Inflammatory macrophage treated with lipopolysaccharide for 4 hours (primary cell): Measurements from ENCODE around the gene ZMPSTE24.

Source experiments
- DNase-seq: peaks from one replicate; pipeline ENCODE4 v3.0.0-alpha.2; 2020

Gene ZMPSTE24

DNA sequence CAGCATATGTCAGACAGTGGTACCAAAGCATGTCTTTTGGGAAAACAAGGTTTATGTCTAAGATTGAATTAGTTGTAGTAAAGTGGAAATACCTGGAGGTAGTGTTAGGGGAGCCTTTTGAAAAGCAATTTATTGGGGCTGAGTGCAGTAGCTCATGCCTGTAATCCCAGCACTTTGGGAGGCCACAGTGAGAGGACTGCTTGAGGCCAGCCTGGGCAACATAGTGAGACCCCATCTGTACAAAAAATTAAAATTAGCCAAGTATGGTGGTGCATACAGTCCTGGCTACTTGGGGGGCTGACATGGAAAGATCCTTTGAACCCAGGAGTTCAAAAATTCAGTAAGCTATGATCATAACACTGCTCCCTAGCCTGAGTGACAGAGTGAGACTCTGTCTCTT is 7.3 kb downstream of the ZMPSTE24 start:
- no peak for DNase-seq

DNA sequence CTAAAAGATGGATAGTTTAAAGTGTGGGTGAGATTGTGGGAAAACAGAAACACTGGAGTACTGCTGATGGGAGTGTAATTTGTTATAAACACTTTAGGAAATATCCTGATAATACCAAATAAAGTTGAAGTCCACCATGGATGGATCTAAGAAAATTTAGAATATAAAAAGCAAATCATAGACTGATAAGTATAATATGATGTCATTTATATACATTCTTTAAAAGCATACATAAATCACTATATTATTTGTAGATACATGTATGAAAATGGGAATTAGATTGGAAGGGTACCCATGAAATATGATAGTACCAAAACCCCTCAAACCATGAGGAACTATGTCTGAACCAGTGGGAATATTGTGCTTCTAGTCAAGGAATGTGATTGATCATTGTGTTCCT is 7.9 kb downstream of the ZMPSTE24 start:
- DNase-seq, result no peak

DNA sequence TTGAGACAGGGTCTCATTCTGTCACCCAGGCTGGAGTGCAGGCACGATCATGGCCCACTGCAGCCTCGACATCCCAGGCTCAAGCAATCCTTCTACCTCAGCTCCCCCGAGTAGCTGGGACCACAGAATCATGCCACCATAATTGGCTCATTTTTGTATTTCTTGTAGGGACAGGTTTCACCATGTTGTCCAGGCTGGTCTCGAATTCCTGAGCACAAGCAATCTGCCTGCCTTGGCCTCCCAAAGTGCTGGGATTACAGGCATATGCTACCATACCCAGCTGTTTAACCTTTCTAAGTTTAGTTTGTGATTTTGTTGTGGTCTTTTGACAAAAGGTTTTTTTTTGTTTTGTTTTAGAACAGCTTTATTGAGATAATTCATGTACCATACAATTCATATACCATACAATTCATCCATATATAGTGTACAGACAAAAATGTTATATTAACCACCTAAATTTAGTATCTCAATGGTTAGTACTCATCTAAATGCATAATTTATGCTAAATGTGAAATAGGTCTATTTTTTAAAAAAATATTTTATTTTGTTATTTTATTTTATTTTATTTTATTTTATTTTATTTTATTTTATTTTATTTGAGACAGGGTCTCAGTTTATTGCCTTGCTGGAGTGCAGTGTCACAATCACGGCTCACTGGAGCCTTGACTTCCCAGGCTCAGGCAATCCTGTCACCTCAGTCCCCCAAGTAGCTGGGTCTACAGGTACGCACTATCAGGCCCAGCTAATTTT is 8.9 kb downstream of the ZMPSTE24 start:
- no peak for DNase-seq

DNA sequence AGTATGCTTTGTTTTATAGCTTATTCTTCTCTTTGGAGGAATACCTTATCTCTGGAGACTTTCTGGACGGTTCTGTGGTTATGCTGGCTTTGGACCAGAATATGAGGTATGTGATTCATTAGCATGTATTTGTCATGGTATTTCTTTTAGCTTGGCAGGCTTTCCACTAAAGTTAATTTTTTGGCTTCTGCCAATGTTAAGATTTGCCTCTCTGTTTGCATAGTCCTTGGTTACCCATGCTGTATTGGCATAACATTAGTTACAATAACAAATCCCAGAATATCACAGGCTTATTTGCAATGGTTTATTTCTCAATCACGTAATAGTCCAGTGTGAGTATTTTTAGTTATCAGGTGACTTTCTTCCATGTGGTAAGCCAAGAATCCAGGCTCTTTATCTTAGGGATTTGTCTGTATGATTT is 9.7 kb downstream of the ZMPSTE24 start:
- DNase-seq, result no peak

DNA sequence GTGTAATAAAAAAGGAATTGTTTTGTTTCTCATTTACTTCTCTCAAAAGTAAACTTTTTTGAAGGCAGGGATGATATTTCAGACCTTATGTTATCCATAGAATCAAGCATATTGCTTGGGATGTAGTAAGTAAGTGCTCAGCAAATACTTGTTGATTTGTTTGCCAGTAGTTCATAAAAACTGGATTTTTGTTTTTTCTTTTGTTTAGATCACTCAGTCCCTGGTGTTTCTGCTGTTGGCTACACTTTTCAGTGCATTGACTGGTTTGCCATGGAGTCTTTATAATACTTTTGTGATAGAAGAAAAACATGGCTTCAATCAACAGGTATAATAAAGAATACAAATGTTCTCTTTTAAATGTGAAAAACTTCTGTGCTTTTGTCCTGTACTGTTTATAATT is 10.2 kb downstream of the ZMPSTE24 start:
- DNase-seq, result no peak

DNA sequence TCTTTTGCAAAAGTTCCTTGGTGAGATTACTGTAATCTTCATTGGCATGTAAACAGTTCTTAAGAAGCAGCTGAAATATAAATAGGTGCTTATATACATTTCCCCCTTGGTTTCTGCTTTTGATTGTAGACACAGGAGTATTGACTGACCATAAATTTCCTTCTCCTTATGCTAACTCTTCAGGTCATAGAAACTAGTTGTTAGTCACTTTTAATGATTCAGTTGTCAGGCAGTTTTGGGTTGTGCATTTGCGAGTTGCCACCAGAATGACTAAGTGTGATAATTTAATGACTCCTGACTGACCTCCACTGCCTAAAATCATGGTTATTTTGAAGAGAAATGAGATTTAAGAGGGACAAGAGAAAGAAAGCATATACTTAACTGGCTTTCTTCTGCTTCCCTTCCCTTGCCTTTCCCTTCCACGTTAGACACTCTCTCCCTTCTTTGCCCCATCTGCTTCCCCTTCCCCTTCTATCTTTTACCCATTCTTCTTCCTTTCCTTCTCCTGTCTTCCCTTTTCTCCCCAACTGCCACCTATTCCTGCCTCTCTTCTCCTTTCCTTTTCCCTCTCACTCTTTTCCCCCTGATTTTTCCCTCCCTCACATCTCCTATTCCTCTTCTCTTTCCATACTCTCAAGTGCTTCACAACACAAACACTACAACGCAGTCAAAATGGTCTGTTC is 12.3 kb downstream of the ZMPSTE24 start:
- no peak for DNase-seq

DNA sequence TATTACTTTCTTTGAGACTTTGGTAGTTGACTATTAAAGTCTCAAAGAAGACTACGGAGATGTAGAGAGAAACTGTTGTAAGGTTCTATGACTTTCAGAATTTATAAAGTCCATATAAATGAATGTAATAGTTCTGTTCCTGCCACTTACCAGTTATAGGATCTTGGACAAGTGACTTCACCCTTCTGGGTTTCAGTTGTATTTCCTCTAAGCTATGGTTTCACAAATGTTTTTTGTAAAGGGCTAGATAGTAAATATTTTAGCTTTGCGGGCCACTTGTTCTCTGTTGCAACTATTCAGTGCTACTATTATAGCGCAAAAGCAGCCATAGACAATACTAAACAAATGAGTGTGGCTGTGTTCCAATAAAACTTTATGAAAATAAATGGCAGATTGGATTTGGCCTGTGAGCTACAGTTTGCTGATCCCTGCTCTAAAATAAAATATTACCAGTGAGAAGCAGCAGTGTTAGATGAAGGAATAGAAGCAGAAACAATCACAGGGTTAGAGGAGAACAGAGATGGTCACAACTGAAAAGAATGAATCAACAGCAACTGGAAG is 14.7 kb downstream of the ZMPSTE24 start:
- DNase-seq, result peak; percentile 13

DNA sequence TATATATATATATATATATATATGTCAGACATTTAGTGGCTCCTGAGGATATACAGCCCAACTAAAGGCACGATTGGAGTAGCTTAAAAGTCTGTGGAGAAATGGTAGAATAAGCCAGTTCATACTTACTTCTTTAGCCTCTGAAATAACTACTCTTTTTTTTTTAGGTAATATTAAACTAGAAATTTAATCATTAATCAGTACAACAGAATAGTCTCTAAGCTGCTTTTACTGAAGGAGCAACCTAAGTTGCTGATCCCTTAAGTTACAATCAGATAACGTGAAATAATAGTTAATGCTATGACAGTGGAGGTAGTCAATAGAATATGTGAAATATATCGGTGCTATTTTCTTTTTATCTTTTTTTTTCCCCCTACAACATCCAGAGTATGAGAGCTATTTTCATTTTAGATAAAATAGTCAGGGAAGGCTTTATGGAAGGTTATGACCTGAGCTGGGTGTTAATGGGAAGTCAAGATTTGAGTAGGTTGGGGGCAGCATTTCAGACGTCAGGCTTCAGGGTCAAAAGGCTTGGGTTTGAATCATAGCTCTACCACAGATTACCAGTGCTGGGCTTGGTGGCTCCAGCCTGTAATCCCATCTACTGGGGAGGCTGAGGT is 15.6 kb downstream of the ZMPSTE24 start:
- DNase-seq, result no peak

DNA sequence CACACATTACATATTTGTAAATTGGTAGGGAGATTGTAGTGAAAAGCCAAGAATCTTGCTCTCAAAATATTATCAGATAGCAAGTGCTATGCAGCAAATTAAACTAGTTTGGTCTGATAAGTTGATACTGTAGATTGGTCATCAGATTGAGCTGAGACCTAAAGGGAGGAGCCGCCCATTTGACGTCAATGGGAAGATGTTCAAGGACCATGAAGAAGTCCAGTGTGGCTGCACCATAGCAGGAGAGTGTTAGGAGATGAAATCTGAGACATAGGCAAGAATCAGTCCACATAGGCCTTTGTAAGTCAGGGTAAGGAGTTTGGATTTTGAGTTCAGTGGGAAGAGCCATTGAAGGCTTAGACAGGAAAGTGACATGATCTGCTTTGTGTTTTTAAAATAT is 16.3 kb downstream of the ZMPSTE24 start:
- no peak for DNase-seq

DNA sequence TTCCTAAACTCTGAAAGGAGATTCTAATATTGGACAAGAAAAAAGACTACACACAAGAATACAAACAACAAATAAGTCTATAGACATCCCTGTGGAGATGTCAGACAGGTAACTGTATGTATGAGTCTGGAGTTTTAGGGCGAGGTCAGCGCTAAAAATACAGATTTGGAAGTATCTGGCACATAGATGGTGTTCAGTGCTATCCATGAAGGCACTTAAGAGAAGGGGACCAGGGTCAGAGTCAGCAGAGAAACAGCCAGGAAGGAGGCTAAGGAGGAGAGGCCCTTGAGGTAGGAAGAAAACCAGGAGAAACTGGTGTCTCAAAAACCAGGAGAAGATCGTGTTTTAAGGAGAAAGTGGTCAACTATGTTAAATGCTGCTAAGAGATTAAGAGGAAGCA is 18.1 kb downstream of the ZMPSTE24 start:
- DNase-seq, result no peak

DNA sequence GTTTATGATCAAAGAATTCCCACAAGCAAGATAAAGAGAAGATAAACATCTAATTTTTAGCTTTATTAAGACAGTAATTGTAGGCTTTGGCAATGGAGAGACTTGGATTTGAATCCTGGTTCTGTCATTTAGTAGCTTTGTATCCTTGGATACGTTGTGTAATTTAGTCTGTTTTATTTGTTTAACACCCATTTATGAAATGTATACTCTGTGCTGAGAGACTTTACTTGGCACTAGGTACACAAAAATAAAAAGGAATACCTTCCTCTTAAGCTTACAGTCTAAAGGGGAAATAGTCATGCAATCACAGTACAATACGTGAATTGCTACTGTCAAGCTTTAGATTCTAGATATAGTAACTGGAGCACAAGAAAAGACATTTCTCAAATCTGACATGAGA is 23.8 kb downstream of the ZMPSTE24 start:
- DNase-seq, result no peak

DNA sequence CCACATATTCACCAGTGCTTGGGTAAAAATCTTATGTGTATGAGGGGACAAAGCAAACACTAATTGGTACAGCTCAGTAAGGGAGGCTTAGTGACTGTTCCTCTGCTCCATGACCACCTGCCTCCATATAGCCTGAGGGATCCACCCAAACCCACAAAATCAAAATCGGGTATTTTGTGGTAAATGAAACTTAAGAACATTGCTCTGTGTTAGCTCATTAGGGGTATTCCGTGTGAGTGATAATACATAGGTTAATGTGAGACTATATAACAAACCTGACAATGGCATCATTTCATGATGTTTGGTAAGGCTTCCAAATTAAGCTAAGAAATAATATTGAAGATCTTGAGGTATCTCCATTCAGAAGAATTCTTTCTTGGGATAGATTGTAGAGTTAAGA is 33.3 kb downstream of the ZMPSTE24 start:
- DNase-seq, result no peak

DNA sequence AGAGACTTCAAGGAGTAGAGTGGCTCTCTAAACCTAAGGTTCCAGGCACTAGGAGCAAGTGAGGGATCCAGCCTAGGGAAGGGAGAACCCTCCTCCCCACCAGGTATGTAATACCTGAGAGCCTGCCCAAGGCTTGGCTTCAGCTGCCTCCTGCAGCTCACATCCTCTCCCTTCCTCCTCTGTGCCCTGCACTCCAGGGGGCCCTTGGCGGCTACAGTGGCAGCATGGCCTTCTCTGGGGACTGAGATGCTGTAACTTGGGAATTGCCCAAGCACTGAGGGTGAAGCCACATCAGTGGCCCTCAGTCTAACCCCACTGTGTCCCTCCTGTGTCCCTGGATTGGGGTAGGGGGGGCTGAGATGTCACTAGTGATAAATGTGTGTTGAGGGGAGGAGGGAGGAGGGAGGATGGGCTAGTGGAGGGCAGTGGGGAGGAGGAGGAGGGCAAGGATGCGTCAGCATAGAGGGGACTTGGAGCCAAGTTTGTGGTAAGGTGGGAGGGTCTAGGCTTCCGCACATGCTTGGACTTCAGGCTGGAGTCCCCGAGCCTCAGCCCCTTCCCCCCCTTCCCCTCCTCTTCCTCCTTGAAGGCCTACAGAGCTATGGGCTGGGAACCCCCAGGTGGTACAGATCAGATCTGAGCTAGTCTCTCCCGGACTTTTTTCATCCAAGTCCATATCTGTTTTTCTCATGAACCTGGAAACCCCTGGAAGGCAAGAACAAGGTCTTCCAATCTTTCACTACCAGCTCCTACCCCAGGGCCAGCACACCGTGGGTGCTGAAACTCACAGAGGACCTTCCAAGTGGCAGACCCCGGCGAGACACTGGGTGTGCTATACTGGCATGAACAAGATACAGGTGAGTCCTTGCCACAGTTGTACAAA is 41.6 kb downstream of the ZMPSTE24 start:
- no peak for DNase-seq

DNA sequence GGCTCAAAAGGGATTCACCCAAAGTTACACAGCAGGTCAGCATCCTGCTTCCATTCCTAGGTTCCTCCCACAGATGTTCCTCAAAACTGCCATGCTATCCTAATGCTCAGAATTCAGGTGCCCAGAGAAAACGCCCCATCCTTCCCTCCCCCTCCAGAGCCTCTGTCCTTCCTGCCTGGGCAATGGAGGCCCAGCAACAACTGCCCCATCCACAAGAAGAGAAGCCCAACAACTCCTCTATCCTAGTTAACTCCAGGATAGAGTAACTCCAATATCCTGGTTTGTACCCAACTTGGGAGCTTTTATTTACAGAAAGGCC is 42.2 kb downstream of the ZMPSTE24 start:
- no peak for DNase-seq

DNA sequence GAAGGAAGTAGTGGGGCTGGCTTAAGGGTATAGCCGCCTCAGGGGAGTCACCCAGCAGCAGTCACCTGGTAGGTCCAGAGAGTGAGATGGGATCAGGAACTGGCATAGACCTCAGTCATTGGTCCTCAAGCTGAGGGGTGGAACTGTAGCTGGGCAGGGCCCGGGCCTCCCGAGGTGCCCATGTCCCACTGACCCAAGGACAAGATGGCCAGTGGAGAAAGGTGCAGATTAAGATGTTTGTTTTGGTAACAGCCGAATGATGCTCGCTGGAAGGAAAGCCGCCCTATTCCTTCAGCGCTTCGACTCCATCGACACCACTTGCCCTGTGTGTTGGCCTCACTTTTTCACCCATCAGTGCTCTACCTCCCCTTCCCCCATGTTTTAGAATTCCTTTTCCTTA is 42.6 kb downstream of the ZMPSTE24 start:
- no peak for DNase-seq

DNA sequence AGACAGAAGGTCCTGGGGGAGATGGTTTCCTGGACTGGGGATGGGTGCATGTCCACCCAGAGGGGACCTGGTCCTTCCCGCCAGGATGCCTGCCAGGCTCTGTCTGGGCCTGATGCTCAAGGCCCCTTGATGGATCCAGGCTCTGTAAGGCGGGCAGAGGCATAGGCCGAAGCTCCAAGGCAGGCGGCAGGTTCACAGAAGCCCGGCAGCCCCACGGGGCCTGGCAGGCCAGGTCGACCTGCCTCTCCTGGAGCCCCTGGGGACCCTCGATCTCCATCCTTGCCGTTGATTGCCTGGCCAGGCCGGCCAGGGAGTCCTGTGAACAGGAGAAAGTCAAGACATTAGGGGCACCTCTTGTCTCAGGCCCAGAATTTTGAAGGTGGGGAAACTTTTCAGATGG is 43.0 kb downstream of the ZMPSTE24 start:
- DNase-seq, result no peak

DNA sequence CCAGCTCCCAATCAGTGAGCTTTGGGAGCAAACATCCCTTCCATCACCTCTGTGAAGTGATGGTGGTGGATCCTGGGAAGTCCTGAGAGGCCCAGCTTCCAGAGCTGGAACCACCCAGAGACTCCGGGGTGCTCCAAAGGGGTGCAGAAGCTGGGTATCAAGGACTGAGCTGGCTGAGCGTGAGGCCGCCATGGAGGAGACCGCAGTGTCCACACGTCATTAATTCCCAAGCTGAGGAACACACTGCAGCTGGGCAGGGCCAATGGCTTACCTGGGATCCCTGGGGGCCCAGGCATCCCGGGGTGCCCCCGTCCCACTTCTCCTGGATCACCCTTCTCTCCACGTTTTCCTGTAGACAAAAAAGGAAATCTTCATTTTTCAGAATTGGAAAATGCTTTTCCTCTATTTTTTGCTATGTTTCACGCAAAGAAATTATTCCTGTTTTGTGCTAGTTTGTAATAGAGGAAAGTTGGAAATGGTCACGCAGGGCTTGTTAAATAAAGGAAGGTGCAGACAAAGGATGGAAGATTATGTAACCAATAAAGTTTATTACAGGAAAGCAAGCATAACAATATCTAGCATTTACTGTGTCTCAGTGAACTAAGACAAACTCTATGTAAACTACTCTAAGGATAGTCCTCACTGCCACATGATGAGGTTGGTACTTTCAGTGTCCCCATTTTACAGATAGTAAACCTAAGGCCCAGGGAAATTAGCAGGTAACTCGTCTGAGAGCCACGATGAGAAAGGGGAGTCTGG is 43.7 kb downstream of the ZMPSTE24 start:
- DNase-seq, result no peak

DNA sequence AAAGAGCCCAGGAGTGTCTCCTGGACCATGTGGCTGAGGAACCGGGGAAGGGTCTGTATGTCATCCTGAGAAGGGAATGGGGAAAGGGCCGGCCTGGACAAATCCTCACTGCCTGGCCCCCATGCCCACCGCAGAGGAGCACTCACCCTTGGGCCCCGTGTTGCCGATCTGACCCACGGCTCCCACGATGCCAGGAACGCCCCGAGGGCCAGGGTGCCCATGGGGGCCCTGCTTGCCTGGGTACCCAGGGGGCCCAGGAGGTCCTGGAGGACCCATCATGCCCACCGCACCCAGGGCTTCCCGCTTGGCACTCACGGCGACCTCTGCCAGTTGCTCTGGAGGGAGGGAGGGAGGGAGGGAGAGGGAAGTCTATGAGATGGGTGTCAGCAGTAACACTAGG is 44.4 kb downstream of the ZMPSTE24 start:
- no peak for DNase-seq

DNA sequence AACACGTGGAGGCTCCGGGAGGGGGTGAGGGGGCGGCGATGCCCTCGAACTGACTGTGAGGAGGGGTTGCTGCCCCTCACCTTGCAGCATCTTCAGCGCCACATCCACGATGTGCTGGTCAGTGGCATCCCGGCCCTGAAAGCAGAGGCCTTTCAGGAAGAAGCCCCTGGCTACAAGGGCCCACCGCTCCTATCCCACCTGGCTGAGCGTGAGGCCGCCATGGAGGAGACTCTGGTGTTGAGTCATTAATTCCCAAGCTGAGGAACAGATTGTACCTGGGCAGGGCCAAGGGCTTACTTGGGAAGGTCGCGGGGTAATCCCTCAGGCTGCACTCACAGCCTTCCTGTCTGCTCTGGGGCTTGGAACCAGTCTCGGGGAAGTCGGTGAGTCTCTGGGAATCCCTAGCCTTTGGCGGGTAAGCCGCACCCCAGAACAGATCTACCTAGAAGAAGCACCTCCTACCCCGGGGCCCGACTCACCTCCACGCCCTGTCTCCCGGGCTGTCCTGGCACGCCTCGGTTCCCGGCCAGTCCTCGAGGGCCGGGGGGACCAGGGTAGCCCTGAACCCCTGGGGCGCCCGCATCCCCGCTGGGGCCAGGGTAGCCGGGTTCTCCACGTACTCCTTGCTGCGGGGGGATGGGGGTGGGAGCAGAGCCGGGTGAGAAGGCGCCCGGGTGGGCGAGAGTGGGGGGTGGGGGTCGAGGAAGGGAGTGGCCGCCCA is 45.2 kb downstream of the ZMPSTE24 start:
- DNase-seq, result no peak

DNA sequence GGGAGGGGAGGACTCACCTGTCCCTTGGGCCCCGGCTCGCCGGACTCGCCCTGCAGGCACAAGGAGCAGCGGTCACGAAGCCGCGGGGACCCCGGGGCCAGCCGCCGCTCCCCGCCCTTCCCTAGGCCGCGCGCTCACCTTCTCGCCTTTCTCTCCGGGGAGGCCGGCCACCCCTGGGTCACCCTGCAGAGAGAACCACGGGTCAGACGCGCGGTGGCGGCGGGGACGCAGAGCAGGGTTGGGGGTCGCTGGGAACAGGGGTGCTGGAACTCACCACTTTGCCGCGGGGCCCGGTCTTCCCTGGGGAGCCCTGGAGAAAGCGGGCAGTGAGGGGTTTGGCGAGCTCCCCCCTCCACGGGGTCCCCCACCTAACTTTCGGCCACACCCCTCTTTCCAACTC is 45.8 kb downstream of the ZMPSTE24 start:
- no peak for DNase-seq

DNA sequence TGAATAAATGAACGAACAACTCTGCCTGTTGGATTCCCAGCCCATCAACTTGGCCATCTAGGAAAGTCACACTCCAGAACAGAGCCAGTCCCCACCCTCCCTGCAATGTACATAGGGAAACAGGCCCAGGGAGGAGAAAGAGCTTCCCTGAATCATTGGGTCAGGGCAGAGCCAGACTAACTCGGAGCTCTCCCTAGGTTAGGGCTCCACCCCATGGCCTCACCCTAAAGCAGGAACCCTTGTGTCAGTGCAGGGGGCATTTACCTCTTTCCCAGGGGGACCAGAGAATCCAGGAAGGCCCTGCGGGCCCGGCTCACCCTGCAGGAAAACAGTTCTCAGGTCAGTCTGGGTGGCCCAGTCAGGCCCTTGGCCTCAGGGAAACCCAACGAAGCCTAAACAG is 47.4 kb downstream of the ZMPSTE24 start:
- no peak for DNase-seq

DNA sequence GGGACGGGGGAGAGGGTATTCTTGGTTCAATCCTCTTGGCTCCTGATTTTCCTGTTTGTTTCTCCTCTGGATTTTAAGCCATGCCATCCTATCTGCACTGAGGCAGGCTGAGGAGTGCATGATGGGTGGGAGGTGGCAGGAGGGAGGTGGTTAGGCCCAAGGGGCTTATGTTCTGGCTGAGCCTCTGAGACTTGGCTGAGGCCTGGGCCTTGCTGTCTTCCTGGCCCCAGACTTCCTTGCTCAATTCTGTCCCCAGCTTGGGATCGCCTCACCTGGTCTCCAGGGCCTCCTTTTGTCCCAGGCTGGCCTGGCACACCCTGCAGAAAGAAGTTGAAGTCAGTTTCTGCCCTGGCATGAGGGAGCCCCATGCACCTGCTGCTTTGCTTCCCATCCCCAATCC is 47.8 kb downstream of the ZMPSTE24 start:
- DNase-seq, result no peak
